H54 (cell line): ENCODE measurements around the gene PTS.
"Not testable (repeated sequence)": the region's sequence is repeated elsewhere in the genome, so short reads cannot be mapped to it uniquely, and the experiment has no call there.

Experiments
- DNase-seq: peaks from one replicate; pipeline ENCODE4 v3.0.0; 2011; ENCODE audit warnings: low spot score, mixed read lengths; ENCODE audit not compliant: insufficient read length
- FAIRE-seq: peaks from 3 replicates; lab custom pipeline; 2011; peaks lifted over from hg19 to GRCh38; lab: Jason Lieb, UNC
- POLR2A ChIP-seq: IDR thresholded peaks from 2 replicates; pipeline ENCODE4 v1.6.1; 2011; ENCODE audit warnings: low read depth, mild to moderate bottlenecking, low read length

The PTS gene

GRCh38 chr11:112226062-112226830, at the start of gene PTS:
PTS (plus strand) TSS chr11:112226428; CDS start chr11:112226444, 16 bp downstream.
- peak; percentile 50 for FAIRE-seq
- DNase-seq, result peak; percentile 83

GRCh38 chr11:112177589-112177988, 48.6 kb upstream of the PTS start:
- DNase-seq (no peak), FAIRE-seq (no peak)
- TF ChIP-seq POLR2A, result no peak

More at GRCh38 chr11:112226062-112226830, at the start of gene PTS:
- TF ChIP-seq POLR2A, result peak; percentile 75

GRCh38 chr11:112178428-112178827, 47.8 kb upstream of the PTS start:
- DNase-seq (no peak), FAIRE-seq (no peak)
- TF ChIP-seq POLR2A, result no peak

- no peak for TF ChIP-seq POLR2A
- no peak for FAIRE-seq
- DNase-seq, result no peak
Measured at GRCh38 chr11:112178936-112179335, 47.3 kb upstream of the PTS start.

GRCh38 chr11:112179601-112180000, 46.6 kb upstream of the PTS start:
- DNase-seq, result no peak
- TF ChIP-seq POLR2A, result no peak
- no peak for FAIRE-seq

GRCh38 chr11:112182867-112183266, 43.4 kb upstream of the PTS start:
- FAIRE-seq (no peak), DNase-seq (no peak)
- no peak for TF ChIP-seq POLR2A

GRCh38 chr11:112185883-112186282, 40.3 kb upstream of the PTS start:
- no peak for FAIRE-seq
- no peak for TF ChIP-seq POLR2A

GRCh38 chr11:112186304-112186703, 39.9 kb upstream of the PTS start:
- DNase-seq, result no peak
- FAIRE-seq, result no peak
- no peak for TF ChIP-seq POLR2A

More at GRCh38 chr11:112185883-112186282, 40.3 kb upstream of the PTS start:
- DNase-seq, result no peak

- DNase-seq, FAIRE-seq: not testable (repeated sequence)
Measured at GRCh38 chr11:112195113-112195512, 31.1 kb upstream of the PTS start.

- TF ChIP-seq POLR2A, result no peak
- FAIRE-seq, result no peak
Measured at GRCh38 chr11:112195951-112196351, 30.3 kb upstream of the PTS start.

GRCh38 chr11:112196519-112197087, 29.6 kb upstream of the PTS start:
- FAIRE-seq (no peak), DNase-seq (no peak)
- no peak for TF ChIP-seq POLR2A

More at GRCh38 chr11:112195951-112196351, 30.3 kb upstream of the PTS start:
- no peak for DNase-seq

- DNase-seq, FAIRE-seq: not testable (repeated sequence)
Measured at GRCh38 chr11:112199101-112199500, 27.1 kb upstream of the PTS start.

- DNase-seq, result no peak
- FAIRE-seq, result no peak
- no peak for TF ChIP-seq POLR2A
Measured at GRCh38 chr11:112200252-112200651, 26.0 kb upstream of the PTS start.

GRCh38 chr11:112206071-112206470, 20.2 kb upstream of the PTS start:
- FAIRE-seq, result no peak
- DNase-seq, result no peak

GRCh38 chr11:112210890-112211289, 15.3 kb upstream of the PTS start:
- FAIRE-seq (no peak), DNase-seq (no peak)
- TF ChIP-seq POLR2A, result no peak

More at GRCh38 chr11:112206071-112206470, 20.2 kb upstream of the PTS start:
- TF ChIP-seq POLR2A, result no peak
